ENCODE measurements around the gene RAB37. TPM values are rescaled to one million over a fixed set of nuclear protein-coding genes. Genes with fewer than 3 reads are reported as not detected.

The RAB37 gene
- polyA plus RNA-seq, 1 of the 3 experiments (the other 2 are of a cell fraction), result 0.25 TPM

DNA sequence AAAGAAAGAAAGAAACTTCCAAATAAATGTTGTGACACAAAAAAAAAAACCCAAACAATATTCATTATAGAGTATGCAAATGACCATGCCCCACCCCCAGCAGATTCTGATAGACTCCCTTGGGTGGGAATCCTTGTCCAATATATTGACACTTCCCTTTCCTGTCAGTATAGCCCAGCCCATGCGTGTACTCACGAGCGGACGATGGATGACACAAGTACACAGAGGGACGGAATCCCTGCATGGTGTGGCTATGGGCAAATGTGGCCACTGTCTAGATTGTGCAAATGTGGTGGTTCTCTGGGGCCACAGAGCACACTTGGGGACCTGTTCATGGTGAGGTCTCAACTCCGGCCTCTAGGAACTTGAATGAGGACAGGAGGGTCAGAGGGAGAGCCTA is 3.1 kb downstream of the RAB37 start:
- no peak overlapping the region for H3K27ac ChIP-seq (ENCODE audit: low read depth in 2 of 2, low read length in 1 of 2)
- H2AFZ ChIP-seq (ENCODE audit: low read depth), result no peak overlapping the region
- peaks cover 4% of the 10 kb centered on the region for H3F3A ChIP-seq (replicated peaks; ENCODE audit: insufficient read depth)
- no peaks in the 10 kb centered on the region for H3K36me3 ChIP-seq (replicated peaks in 1 of 2; ENCODE audit: control insufficient read depth in 1 of 2, insufficient read depth in 2 of 2, low read length in 1 of 2)
- H3K9me2 ChIP-seq, result no peaks in the 10 kb centered on the region
- POLR2A ChIA-PET, result no interaction called here
- no peaks in the 10 kb centered on the region for H4K20me1 ChIP-seq (ENCODE audit: insufficient read depth)
- H3K4me3 ChIP-seq (ENCODE audit: low read depth in 2 of 2, low read length in 1 of 2), result no peak overlapping the region
- no peaks in the 10 kb centered on the region for H3K79me2 ChIP-seq (ENCODE audit: insufficient read depth)
- peaks cover 0 to 3% of the 10 kb centered on the region in 2 experiments; a peak in 1 of 4 replicates for H3K4me1 ChIP-seq (ENCODE audit: control insufficient read depth in 1 of 2, insufficient read depth in 2 of 2, low read depth in 1 of 2, low read length in 1 of 2)
- CTCF ChIA-PET, result interaction anchor here (0.7 to 8.2 kb wide), 7 partner anchors 29 to 361 kb away, joined by 3 to 301 read pairs (median 4); partner anchors contain the start of gene CD300H
- H3K9ac ChIP-seq, result no peak overlapping the region
- H3K4me2 ChIP-seq, result no peak overlapping the region
- DNase-seq, result no peak
- H3K27me3 ChIP-seq (ENCODE audit: insufficient read depth), result peaks cover 42% of the 10 kb centered on the region
- 78% methylated on average over 6 of the region's 6 CpGs for WGBS (ENCODE audit: low lambda C conversion rate)
- no peak for TF ChIP-seq SIN3A (IDR thresholded peaks at IDR 0.05; ENCODE audit: borderline replicate concordance, low read depth, low read length)
- TF ChIP-seq RXRA (IDR thresholded peaks at IDR 0.05; ENCODE audit: borderline replicate concordance, low read depth), result no peak
- TF ChIP-seq CHD2 (IDR thresholded peaks at IDR 0.05; ENCODE audit: low read length, partially characterized antibody), result no peak
- TF ChIP-seq, protein P1, sequence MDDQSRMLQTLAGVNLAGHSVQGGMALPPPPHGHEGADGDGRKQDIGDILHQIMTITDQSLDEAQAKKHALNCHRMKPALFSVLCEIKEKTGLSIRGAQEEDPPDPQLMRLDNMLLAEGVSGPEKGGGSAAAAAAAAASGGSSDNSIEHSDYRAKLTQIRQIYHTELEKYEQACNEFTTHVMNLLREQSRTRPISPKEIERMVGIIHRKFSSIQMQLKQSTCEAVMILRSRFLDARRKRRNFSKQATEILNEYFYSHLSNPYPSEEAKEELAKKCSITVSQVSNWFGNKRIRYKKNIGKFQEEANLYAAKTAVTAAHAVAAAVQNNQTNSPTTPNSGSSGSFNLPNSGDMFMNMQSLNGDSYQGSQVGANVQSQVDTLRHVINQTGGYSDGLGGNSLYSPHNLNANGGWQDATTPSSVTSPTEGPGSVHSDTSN (IDR thresholded peaks at IDR 0.05), result no peak
- no peak for TF ChIP-seq EZH2phosphoT487 (IDR thresholded peaks at IDR 0.05; ENCODE audit: borderline replicate concordance, low read depth)
- no peak for TF ChIP-seq MXI1 (IDR thresholded peaks at IDR 0.05; ENCODE audit: low read depth, low read length)
- TF ChIP-seq FOSL2 (IDR thresholded peaks at IDR 0.05; ENCODE audit: borderline replicate concordance, low read depth), result no peak
- TF ChIP-seq, protein P2, sequence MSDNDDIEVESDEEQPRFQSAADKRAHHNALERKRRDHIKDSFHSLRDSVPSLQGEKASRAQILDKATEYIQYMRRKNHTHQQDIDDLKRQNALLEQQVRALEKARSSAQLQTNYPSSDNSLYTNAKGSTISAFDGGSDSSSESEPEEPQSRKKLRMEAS (IDR thresholded peaks at IDR 0.05; ENCODE audit: low read depth), result no peak
- TF ChIP-seq RFX5 (IDR thresholded peaks at IDR 0.05; ENCODE audit: low read length), result no peak
- TF ChIP-seq TEAD4 (IDR thresholded peaks at IDR 0.05; ENCODE audit: borderline replicate concordance, insufficient read depth), result no peak
- TF ChIP-seq YY1 (IDR thresholded peaks at IDR 0.05; ENCODE audit: low read depth), result no peak
- TF ChIP-seq, protein P3, sequence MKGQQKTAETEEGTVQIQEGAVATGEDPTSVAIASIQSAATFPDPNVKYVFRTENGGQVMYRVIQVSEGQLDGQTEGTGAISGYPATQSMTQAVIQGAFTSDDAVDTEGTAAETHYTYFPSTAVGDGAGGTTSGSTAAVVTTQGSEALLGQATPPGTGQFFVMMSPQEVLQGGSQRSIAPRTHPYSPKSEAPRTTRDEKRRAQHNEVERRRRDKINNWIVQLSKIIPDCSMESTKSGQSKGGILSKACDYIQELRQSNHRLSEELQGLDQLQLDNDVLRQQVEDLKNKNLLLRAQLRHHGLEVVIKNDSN (IDR thresholded peaks at IDR 0.05; ENCODE audit: borderline replicate concordance, low read depth), result no peak
- no peak for TF ChIP-seq RAD21 (IDR thresholded peaks at IDR 0.05; ENCODE audit: low read length)
- TF ChIP-seq, protein P4, sequence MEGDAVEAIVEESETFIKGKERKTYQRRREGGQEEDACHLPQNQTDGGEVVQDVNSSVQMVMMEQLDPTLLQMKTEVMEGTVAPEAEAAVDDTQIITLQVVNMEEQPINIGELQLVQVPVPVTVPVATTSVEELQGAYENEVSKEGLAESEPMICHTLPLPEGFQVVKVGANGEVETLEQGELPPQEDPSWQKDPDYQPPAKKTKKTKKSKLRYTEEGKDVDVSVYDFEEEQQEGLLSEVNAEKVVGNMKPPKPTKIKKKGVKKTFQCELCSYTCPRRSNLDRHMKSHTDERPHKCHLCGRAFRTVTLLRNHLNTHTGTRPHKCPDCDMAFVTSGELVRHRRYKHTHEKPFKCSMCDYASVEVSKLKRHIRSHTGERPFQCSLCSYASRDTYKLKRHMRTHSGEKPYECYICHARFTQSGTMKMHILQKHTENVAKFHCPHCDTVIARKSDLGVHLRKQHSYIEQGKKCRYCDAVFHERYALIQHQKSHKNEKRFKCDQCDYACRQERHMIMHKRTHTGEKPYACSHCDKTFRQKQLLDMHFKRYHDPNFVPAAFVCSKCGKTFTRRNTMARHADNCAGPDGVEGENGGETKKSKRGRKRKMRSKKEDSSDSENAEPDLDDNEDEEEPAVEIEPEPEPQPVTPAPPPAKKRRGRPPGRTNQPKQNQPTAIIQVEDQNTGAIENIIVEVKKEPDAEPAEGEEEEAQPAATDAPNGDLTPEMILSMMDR (IDR thresholded peaks at IDR 0.05), result no peak
- TF ChIP-seq, protein P5, sequence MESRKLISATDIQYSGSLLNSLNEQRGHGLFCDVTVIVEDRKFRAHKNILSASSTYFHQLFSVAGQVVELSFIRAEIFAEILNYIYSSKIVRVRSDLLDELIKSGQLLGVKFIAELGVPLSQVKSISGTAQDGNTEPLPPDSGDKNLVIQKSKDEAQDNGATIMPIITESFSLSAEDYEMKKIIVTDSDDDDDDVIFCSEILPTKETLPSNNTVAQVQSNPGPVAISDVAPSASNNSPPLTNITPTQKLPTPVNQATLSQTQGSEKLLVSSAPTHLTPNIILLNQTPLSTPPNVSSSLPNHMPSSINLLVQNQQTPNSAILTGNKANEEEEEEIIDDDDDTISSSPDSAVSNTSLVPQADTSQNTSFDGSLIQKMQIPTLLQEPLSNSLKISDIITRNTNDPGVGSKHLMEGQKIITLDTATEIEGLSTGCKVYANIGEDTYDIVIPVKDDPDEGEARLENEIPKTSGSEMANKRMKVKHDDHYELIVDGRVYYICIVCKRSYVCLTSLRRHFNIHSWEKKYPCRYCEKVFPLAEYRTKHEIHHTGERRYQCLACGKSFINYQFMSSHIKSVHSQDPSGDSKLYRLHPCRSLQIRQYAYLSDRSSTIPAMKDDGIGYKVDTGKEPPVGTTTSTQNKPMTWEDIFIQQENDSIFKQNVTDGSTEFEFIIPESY (IDR thresholded peaks at IDR 0.05; ENCODE audit: borderline replicate concordance, low read depth), result no peak
- no peak for TF ChIP-seq ELF1 (IDR thresholded peaks at IDR 0.05)
- TF ChIP-seq POLR2AphosphoS5 (IDR thresholded peaks at IDR 0.05; ENCODE audit: low read depth, low read length), result no peak
- no peak for TF ChIP-seq GABPA (IDR thresholded peaks at IDR 0.05; ENCODE audit: low read depth)
- no peak for TF ChIP-seq TCF12 (IDR thresholded peaks at IDR 0.05)
- H3K9me3 ChIP-seq, result no peaks in the 10 kb centered on the region

All from SK-N-SH (cell line).